GM12874 (cell line): ENCODE results near the gene CLDN5.

ENCODE experiments used
- CTCF ChIP-seq: IDR thresholded peaks from 2 replicates; pipeline ENCODE4 v1.5.1; 2011; ENCODE audit warnings: low read depth, mild to moderate bottlenecking, control low read depth, low read length, moderate library complexity; ENCODE audit not compliant: insufficient read depth

CLDN5 gene

DNA sequence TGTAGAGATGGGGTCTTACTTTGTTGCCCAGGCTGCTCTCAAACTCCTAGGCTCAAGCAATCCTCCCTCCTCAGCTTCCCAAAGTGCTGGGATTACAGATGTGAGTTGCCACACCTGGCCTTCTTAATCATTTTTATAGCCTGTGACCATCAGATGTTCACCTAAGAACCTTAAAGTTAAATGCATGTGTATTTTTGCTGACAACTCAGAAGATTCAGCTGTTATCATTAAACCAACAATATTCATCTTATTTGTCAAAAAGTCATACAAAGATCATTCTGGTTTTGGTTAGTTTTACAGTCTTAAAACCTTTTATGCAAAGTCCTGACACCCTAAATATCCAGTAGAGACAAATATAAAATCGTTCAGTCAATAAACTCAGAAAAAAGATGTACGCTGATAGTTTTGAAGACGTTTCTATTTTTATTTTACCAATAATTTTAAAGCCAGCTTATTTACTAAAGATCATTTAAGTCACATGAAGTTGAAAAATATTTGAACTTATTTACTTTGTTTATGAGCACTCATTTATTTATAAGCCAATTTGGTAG, 22.2 kb downstream of the CLDN5 start:
- TF ChIP-seq CTCF = no peak

GRCh38 chr22:19499880-19500242, 24.3 kb downstream of the CLDN5 start:
- TF ChIP-seq CTCF = no peak

DNA sequence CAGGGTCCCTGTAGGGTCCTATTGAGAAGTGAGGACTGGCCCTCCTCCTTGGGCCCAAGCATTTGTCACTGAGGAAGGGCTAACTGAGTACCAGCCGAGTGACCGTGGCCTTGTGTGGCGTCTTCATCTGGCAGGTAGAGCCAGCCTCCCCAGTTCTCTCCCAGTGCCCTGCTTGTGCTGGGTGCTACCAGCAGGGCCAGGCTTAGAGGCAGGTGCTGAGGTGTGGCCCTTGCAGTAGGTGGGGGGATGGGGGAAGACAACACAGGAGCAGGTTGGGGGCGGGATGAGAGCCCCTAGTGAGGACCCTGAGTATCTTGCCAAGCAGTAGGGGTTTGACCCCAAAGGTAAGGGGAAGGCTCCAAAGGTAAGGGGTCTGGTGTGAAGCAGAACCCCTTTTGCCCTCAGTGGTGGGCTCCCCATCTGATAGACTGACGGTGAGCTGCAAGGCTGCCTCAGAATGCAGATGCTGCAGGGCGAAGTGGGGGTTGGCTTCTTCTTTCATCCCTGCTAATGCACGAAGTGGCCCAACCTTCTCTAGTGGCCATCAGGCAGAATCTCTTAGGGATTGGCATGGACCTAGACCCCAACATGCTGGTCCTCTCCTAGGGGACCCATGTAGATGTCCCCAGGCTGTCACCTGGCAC, 24.9 kb downstream of the CLDN5 start:
- TF ChIP-seq CTCF = no peak

- no peak for TF ChIP-seq CTCF
These were observed 25.4 kb downstream of the CLDN5 start for GRCh38 chr22:19498866-19499190.

DNA sequence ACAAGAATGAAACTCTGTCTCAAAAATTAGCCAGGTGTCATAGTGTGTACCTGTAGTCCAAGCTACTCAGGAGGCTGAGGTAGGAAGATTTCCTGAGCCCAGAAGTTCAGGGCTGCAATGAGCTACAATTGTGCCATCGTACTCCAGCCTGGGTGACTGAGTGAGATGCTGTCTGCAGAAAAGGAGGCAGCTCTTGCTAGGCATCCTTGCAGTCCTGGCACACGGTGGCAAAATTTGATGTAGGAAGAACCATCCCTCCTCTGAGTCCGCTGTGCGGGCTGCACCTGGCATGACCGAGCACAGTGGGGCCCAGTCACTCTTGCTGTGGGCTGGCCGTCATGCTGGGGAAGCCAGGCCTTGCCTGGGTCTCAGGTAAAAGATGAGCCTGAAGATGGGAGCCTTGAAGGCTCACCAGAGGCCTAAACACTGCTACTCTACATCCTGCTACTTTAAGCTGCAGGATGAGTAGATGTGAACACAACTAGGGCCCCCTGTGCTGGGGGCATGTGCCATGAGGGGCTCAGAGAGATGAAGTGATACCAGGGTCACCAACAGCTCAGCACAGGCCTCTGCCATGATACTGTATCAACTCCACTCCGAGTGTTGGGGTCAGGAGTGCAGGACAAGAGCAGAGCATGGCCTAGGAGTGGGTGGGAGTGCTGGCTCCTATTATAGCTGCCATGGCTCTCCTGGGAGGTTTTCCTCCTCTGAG, 25.9 kb downstream of the CLDN5 start:
- TF ChIP-seq CTCF = no peak

DNA sequence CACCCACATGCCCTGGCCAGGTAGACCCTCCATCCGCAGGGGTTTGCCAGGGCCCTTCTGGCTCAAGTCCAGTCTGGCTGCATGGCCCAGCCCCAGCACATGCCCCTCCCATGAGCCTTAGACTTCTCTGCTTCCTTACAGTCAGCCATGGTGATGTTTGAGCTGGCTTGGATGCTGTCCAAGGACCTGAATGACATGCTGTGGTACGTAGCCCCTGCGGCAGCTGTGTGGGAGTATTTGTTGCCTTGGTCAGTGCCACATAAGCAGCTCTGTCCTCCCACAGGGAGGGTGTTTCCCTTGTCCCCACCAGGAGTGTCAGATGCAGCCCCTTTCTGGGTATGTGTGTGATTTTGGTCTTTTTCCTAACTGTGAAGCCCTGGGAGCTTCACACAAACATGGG, 27.0 kb downstream of the CLDN5 start:
- TF ChIP-seq CTCF = no peak

DNA sequence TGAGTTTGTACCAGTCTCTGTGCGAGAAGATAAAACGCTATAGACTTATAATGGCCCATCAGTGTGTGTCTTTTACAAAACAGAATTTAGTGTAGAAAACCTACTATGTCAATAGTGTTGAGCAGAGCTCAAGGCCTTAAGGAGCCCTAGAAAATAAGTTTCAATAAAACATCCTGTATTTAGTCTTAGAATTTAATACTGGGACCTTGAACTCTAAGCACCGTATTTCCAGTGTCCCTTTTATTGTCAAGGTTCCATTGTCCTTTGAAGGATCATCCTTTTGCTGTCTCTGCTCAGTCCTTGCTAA, 27.9 kb downstream of the CLDN5 start:
- TF ChIP-seq CTCF = no peak
